Effector memory CD4-positive, alpha-beta T cell (primary cell): ENCODE results near the gene TNFRSF4.
"Not testable (repeated sequence)": the region's sequence is repeated elsewhere in the genome, so short reads cannot be mapped to it uniquely, and the experiment has no call there.

Source experiments
- DNase-seq, 3 donors: peaks; one replicate each; pipeline ENCODE4 v3.0.0-alpha.2; 2020
- H3K27ac ChIP-seq: 2 replicates; pipeline ENCODE4 v1.7.0; 2013; ENCODE audit warnings: mild to moderate bottlenecking, low read length, moderate library complexity; ENCODE audit not compliant: insufficient read depth, poor library complexity, severe bottlenecking
- H3K27me3 ChIP-seq: replicated peaks from 2 replicates; pipeline ENCODE4 v1.7.0; 2013; ENCODE audit warnings: mild to moderate bottlenecking, low read length; ENCODE audit not compliant: insufficient read depth, control insufficient read depth, poor library complexity, severe bottlenecking
- H3K36me3 ChIP-seq: 2 replicates; pipeline ENCODE4 v1.7.0; 2013; ENCODE audit warnings: mild to moderate bottlenecking, low read length, moderate library complexity; ENCODE audit not compliant: control insufficient read depth, insufficient read depth
- H3K4me1 ChIP-seq: 2 replicates; pipeline ENCODE4 v1.7.0; 2013; ENCODE audit warnings: low read length, mild to moderate bottlenecking; ENCODE audit not compliant: control insufficient read depth, insufficient read depth, poor library complexity, severe bottlenecking
- H3K4me3 ChIP-seq: 2 replicates; pipeline ENCODE4 v1.7.0; 2013; ENCODE audit warnings: low read length, low read depth, mild to moderate bottlenecking; ENCODE audit not compliant: insufficient read depth, poor library complexity, severe bottlenecking
- H3K9me3 ChIP-seq: 2 replicates; pipeline ENCODE4 v1.7.0; 2013; ENCODE audit warnings: mild to moderate bottlenecking, low read length, moderate library complexity; ENCODE audit not compliant: control insufficient read depth

The TNFRSF4 gene

DNA sequence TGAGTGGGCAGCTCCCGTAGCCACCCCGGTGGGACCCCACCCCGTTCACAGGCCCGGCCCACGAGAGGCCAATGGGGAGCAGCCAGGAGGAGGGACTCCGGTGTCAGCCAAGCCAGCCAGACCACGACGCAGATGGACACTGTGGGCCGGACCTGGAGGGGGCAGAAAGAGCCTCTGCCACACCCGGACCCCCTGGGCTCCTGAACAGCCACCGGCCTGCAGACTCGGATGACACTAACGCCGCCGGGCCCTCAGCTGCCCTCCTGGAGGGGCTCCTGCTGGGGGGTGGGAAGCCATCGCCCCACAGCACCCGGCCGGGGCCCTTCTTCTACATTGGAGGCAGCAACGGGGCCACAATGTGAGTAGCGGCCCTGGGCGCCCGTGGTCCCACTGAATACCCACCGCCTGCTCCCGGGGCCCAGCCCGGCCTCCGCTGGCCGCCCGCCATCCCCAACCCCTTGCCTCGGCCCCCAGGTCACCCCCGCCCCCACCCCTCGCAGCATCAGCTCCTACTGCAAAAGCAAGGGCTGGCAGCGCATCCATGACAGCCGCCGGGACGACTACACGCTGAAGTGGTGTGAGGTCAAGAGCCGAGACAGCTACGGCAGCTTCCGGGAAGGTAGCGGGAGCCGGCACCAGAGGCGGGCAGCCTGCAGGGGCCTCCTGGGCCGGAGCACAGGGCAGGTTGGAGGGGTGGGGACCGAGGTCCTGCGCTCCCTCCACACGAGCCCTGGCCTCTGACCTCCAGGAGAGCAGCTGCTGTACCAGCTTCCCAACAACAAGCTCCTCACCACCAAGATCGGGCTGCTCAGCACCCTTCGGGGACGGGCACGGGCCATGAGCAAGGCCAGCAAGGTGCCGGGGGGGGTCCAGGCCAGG is 33.7 kb downstream of the TNFRSF4 start:
- Histone ChIP-seq H3K27me3 (no peaks in the 10 kb centered on the region), H3K9me3 (no peaks in the 10 kb centered on the region), H3K4me3 (no peak overlapping the region), H3K27ac (no peak overlapping the region), H3K4me1 (peaks cover 10% of the 10 kb centered on the region), H3K36me3 (no peaks in the 10 kb centered on the region)
- DNase-seq: no peak

DNA sequence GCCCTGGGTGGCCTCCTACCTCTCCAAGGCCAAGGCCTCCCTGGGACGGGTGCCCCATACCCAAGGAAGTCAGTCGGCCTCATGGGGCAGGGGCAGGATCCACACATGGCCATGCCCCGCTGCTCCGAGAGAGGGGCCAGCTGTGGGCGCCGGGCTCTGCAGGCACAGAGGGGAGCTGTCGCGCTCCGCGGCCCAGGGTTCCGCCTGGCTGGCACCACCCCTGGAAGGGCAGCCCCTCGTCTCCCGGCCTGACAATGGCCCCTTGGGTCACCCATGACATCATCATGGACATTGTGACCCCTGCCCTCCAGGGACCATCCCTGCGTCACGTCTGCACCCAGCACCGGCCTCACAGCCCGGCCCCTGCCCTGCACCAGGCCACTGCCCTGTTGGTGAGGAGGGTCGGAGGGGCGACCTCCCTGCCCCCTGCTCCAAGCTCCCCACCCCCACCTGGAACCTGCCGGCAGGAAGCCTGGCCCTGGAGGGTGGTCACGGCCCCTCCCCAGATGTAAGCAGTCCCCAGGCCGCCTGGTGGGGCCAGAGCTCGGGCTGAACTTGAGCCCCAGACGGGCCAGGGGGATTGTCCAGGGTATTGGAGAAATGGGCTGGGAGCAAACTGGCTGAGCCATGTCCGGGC is 34.5 kb downstream of the TNFRSF4 start:
- Histone ChIP-seq H3K27me3 (no peaks in the 10 kb centered on the region), H3K36me3 (no peaks in the 10 kb centered on the region), H3K27ac (no peak overlapping the region), H3K4me3 (no peak overlapping the region), H3K4me1 (peaks cover 10% of the 10 kb centered on the region), H3K9me3 (no peaks in the 10 kb centered on the region)
- DNase-seq: no peak

DNA sequence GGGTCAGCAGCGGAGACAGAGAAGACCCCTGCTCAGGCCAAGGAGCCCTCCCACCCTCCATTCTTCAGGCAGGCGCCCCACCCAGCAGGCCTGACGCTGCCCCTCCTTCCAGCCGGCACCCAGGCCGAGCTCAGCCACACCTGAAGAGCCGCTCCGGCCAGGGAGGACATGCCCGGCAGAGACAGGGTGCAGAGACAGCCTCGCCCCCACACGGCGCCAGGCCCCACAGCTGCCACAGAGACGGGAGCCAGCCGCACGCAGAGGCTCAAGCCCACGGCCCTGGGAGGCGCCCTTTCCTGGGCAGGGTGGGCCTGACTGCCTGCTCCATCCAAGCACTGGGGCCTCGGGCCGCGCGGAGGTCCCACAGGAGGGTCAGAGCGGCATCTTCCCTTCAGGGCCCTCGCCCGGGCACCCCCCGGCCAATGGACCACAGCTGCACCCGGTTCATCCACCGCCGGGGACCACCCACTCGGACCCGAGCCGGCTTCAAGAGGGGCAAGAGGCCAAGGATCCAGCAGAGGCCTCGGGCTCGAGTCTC is 35.1 kb downstream of the TNFRSF4 start:
- Histone ChIP-seq H3K9me3 (no peaks in the 10 kb centered on the region), H3K27me3 (no peaks in the 10 kb centered on the region), H3K4me1 (peaks cover 15% of the 10 kb centered on the region), H3K4me3 (no peak overlapping the region), H3K36me3 (no peaks in the 10 kb centered on the region), H3K27ac (no peak overlapping the region)
- DNase-seq: no peak

DNA sequence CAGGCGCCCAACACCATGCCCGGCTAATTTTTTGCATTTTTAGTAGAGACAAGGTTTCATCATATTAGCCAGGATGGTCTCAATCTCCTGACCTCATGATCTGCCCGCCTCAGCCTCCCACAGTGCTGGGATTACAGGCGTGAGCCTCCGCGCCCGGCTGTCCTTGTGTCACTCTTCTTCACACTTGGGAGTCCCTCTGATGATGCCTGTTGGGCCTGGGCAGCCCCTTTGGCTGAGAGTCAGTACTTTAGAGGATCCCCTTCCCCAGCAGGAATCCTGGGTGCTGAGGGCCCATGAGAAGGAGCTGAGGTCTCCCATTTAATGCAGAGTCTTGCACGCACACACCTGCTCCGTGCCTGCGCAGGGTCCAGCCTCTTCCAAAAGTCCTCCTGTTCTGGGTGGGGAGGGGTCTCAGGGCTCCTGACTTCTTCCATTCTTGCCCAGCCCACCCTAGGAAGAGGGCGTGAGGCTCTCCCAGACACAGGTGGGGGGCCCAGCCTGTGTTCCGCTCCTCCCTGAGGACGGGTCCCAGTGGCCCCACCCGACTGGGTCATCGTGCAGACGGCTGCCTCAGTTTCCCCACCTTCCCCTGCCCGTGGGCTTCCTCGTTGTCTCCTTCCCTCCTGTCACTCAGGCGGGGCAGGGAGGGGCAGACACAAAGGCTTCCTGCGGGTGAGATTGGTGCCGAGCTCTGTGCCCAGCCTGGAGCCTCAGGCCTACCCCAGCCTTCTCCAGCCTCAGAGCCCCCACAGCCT is 36.3 kb downstream of the TNFRSF4 start:
- peaks cover 19% of the 10 kb centered on the region for H3K4me1 ChIP-seq
- no peak overlapping the region for H3K4me3 ChIP-seq
- H3K27me3 ChIP-seq: no peaks in the 10 kb centered on the region
- DNase-seq: no peak
- H3K27ac ChIP-seq: no peak overlapping the region
- H3K36me3 ChIP-seq: no peaks in the 10 kb centered on the region
- no peaks in the 10 kb centered on the region for H3K9me3 ChIP-seq

DNA sequence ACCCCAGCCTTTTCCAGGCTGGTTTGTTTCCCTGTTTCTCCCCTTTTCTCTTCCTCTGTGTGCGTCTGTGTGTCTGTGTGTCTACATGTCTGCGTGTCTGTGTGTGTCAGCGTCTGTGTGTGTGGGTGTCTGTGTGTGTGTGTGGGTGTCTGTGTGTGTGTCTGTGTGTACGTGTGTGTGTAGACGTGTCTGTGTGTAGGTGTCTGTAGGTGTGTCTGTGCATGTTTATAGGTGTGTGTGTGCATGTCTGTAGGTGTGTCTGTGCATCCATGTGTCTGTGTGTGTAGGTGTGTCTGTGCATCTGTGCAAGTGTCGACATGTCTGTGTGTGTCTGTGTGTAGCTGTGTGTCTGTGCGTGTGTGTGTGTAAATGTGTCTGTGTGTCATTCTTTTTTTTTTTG is 37.0 kb downstream of the TNFRSF4 start:
- H3K36me3 ChIP-seq: no peaks in the 10 kb centered on the region
- no peak overlapping the region for H3K27ac ChIP-seq
- DNase-seq: no peak
- no peaks in the 10 kb centered on the region for H3K27me3 ChIP-seq
- H3K4me3 ChIP-seq: no peak overlapping the region
- H3K9me3 ChIP-seq: no peaks in the 10 kb centered on the region
- H3K4me1 ChIP-seq: peaks cover 22% of the 10 kb centered on the region

DNA sequence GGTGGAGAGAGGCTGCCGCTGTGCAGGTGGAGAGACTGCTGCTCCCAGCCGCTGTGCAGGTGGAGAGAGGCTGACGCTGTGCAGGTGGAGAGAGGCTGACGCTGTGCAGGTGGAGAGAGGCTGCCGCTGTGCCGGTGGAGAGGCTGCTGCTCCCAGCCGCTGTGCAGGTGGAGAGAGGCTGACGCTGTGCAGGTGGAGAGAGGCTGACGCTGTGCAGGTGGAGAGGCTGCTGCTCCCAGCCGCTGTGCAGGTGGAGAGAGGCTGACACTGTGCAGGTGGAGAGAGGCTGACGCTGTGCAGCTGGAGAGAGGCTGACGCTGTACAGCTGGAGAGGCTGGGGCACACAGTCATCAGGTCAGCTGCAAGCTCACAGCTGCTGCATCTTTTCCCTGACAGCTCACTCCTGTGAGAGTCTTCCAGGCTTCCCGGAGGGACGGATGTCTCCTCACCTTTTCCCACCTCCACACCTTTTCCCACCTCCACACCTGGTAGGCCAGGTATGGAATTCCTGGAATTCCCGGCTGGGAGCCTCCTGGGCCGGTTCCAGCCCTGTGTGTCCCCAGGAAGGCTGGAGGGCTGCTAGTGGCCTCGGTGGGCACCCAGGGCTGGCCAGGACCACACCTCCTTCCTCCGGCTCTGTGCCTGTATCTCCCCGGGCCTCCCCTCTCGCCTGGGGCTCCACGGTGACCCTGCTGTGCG is 37.7 kb downstream of the TNFRSF4 start:
- not testable (repeated sequence) for H3K9me3 ChIP-seq, H3K36me3 ChIP-seq, H3K4me3 ChIP-seq, H3K27ac ChIP-seq, H3K27me3 ChIP-seq, DNase-seq
- peaks cover 29% of the 10 kb centered on the region for H3K4me1 ChIP-seq

DNA sequence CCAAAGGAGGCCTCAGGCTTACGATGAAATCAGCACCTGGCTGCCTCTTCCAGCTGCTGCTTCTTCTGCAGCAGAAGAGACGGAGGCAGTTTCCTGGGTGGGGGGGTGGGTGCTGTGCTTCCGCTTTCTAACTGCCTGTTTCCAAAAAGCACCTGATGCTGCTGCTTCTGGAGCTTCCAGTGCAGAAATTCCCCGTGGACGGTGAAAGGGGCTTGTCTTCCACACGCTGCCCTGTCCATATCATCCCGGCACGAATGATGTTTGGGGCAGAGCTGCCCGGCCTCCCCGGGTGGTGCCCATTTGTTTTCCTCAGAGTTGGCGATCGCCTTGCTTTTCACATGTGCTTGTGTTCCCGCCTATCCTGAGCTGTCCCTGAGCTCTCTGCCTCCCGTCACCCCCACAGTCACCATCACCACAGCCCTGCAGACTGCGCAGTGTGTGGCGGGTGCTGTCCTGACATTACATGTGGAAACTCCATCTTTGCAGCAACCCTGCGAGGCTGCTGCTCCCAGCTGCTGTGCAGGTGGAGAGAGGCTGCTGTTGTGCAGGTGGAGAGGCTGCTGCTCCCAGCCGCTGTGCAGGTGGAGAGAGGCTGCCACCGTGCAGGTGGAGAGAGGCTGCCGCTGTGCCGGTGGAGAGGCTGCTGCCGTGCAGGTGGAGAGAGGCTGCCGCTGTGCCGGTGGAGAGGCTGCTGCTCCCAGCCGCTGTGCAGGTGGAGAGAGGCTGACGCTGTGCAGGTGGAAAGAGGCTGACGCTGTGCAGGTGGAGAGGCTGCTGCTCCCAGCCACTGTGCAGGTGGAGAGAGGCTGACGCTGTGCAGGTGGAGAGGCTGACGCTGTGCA is 38.5 kb downstream of the TNFRSF4 start:
- Histone ChIP-seq H3K9me3 (no peaks in the 10 kb centered on the region), H3K4me3 (no peak overlapping the region), H3K27me3 (no peaks in the 10 kb centered on the region)

DNA sequence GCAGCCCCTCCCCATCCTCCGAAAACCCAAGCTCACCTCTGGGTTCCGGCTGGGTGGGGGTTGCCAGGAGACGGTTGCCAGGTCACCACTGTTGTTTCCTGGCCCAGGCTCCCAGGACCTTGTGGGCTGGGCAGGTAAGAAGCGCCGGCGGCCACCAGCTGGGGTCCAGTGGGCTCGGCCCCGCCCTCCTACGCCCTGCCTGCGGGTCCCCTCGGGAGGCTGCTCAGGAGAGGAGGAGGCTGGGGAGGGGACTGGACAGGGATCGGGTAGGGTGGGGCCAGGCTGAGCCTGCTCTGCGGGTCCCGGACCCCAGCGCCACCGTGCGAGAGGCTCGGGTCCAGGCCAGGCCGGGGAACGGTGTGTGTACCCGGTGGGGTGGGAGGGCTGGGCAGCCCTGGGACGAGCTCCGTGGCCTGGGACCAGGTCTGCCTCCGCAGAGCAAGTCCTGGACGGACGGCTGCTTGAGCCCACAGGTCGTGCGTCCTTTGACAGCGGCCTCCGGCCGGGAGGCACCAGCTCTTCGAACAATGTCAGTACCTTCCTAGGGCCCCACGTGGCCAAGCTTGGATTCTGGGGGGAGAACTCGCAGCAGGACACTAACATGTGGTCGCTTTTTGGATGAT is 40.0 kb downstream of the TNFRSF4 start, which contains the start of gene TTLL10:
TSS of gene TTLL10 (plus strand) at position 88 of the 623 bp plus-strand sequence. CDS start 5,336 bp downstream, outside the sequence.
- no peaks in the 10 kb centered on the region for H3K9me3 ChIP-seq
- peak in 2 of 3 donors; percentile 46 for DNase-seq
- peak within 1 kb of the TSS; percentile 25 for H3K4me3 ChIP-seq
- peak within 1 kb of the TSS; percentile 25 for H3K27ac ChIP-seq
- peaks cover 44% of the 10 kb centered on the region for H3K4me1 ChIP-seq
- H3K36me3 ChIP-seq: no peaks in the 10 kb centered on the region
- no peaks in the 10 kb centered on the region for H3K27me3 ChIP-seq

More for the DNA sequence above, 38.5 kb downstream of the TNFRSF4 start:
- H3K36me3 ChIP-seq: no peaks in the 10 kb centered on the region
- no peak for DNase-seq
- H3K4me1 ChIP-seq: peaks cover 36% of the 10 kb centered on the region
- H3K27ac ChIP-seq: no peak overlapping the region
